ENCODE data around the gene SLC7A5. TPM values are rescaled to one million over a fixed set of nuclear protein-coding genes. Genes with fewer than 3 reads are reported as not detected.

Gene SLC7A5
- total RNA-seq, 1 donor from 2014 or later, result 127 TPM

DNA sequence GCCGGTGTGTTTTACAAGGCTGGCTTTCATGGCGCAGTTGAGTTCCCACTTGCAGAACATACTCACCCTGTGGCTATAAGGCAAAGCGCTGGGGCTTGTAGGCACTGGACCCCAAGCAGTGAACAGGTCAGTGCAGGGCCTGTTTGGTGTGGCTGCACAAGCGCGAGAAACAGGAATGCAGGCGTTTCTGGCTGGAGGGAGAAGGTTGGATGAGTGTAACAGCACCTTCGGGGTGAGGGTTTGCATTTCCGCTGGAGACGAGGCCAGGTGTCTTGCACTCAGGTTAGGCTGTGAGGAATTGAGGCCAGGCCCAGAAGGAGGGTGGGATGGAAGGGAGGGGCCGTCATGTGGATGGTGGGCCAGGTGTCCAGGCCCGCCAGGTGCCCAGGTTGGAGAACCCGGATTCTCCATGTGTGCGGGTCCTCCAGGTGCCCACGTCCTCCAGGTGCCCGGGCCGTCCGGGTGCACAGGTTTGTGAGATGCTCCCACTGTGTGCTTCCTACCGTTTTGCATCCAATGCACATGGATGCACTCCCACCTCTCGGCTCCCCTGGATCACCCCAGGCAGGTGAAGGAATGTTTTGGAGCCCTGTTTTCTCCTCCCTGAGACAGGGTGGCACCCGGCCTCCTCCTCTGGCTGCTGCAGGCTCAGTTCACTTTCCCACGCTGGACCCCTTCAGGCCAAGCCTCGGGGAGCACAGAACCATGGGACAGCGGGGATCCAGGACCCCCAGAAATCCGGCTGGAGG, 46.0 kb downstream of the SLC7A5 start:
- Mint-ChIP-seq H3K36me3 (ENCODE audit: unreplicated experiment) (no peaks in the 10 kb centered on the region), H3K4me1 (ENCODE audit: unreplicated experiment) (no peaks in the 10 kb centered on the region), H3K27ac (ENCODE audit: unreplicated experiment) (no peak overlapping the region)

DNA sequence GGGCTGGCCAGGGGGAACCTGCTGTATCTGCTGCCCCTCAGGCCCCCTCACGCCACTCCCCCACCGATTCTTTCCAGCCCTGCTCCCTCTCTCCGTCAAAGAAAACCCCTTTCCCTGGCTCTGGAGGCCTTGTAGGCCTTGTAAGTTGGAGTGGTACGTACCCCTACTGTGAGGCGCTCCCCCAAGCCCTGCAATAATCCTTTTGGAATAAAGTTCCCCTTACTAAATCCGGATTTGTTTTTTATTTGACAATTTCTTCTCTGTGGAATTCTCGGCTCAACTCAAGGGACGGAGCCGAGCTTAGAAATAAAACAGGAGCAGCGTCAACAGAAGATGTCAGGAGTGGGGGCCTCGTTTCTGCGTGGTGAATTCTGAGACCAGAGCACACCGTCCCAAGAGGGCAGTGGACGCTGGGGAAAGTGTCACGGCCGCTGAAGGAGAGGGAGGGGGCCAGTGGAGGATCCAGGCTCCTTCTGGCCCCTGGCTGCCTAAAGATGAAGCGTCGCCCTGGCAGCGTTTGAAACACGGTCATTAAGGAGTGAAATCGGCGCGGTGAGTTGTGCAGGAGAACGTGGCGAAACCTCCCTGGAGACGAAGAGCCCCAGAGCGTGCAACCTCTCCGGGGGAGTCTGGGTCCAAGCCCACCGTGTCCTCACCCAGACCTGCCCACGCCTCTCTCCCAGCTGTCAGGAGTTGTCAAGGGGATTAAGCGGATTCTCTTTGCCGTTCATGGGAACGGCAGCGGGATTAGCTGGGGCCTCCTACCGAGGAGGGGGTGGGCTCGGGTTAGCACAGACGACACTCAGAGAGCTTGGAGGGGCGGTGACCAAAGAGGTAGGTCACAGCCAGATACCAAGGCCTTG, 47.0 kb downstream of the SLC7A5 start:
- Mint-ChIP-seq H3K27me3 (ENCODE audit: unreplicated experiment) (no peaks in the 10 kb centered on the region), H3K4me3 (ENCODE audit: unreplicated experiment) (no peak overlapping the region), H3K4me1 (ENCODE audit: unreplicated experiment) (no peaks in the 10 kb centered on the region), H3K9me3 (ENCODE audit: unreplicated experiment) (peaks cover 5% of the 10 kb centered on the region), H3K27ac (ENCODE audit: unreplicated experiment) (no peak overlapping the region), H3K36me3 (ENCODE audit: unreplicated experiment) (no peaks in the 10 kb centered on the region)
- no peak for DNase-seq (ENCODE audit: extremely low spot score, unreplicated experiment)
- TF ChIP-seq, protein P1, sequence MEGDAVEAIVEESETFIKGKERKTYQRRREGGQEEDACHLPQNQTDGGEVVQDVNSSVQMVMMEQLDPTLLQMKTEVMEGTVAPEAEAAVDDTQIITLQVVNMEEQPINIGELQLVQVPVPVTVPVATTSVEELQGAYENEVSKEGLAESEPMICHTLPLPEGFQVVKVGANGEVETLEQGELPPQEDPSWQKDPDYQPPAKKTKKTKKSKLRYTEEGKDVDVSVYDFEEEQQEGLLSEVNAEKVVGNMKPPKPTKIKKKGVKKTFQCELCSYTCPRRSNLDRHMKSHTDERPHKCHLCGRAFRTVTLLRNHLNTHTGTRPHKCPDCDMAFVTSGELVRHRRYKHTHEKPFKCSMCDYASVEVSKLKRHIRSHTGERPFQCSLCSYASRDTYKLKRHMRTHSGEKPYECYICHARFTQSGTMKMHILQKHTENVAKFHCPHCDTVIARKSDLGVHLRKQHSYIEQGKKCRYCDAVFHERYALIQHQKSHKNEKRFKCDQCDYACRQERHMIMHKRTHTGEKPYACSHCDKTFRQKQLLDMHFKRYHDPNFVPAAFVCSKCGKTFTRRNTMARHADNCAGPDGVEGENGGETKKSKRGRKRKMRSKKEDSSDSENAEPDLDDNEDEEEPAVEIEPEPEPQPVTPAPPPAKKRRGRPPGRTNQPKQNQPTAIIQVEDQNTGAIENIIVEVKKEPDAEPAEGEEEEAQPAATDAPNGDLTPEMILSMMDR (IDR thresholded peaks at IDR 0.05), result no peak

More for the DNA sequence above, 46.0 kb downstream of the SLC7A5 start:
- DNase-seq (ENCODE audit: extremely low spot score, unreplicated experiment), result no peak
- Mint-ChIP-seq H3K27me3 (ENCODE audit: unreplicated experiment) (no peaks in the 10 kb centered on the region), H3K4me3 (ENCODE audit: unreplicated experiment) (no peak overlapping the region), H3K9me3 (ENCODE audit: unreplicated experiment) (no peaks in the 10 kb centered on the region)
- TF ChIP-seq, protein P1 (IDR thresholded peaks at IDR 0.05), result no peak

DNA sequence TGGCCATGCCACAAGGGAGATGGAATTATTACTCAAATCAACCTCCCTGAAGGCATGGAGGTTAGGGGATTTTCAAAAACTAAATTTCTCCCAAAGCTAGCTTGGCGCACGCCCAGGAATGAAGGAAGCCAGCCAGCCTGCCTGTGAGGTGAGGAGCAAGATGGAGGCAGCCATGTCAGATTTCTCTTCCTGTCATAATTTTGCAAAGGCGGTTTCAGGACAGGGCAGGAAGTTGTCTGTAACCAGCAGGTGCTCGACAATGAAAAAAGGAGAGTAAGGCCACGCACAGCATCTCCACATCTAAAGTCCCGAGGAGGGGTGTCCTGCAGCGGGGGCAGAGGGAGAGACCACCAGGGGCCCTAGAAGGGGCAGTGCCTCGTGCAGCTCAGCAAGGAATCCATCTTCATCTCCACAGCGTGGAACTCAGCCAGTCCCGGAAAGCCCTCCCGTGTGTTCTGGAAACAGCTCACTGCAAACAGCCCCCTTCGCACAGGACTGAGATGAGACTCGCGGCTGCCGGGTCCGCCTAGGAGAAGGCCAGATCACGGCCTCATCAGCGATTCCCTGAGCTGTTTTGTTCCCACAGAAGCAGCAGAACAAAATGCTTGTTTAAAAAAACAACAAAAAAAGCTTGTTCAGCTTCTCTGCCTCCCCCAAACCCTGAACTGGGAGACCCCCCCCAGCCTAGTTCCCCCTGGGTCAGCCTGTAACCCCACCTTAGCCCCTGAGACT, 47.8 kb downstream of the SLC7A5 start:
- no peak overlapping the region for H3K27ac Mint-ChIP-seq (ENCODE audit: unreplicated experiment)

DNA sequence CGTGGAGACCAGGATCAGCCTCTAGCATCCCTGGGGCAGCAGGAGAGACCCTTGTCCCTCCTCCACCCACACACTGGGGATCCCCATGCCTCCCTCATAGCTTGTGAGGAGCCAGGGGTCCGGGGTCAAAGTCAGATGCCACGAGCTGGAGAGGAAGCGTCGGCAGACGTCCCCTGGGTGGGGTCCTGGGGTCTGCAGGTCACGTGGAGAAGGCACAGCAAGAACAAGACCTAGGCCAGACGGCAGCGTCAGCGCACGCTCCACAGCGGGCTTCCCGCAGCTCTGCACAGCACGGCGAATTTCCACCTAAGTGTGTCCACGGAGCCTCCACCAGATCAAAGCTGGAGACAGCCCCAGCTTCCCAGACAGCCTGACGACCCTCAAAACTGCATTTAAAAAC, 49.3 kb downstream of the SLC7A5 start:
- Mint-ChIP-seq H3K4me1 (ENCODE audit: unreplicated experiment) (no peaks in the 10 kb centered on the region), H3K4me3 (ENCODE audit: unreplicated experiment) (no peak overlapping the region), H3K27me3 (ENCODE audit: unreplicated experiment) (no peaks in the 10 kb centered on the region), H3K27ac (ENCODE audit: unreplicated experiment) (no peak overlapping the region), H3K36me3 (ENCODE audit: unreplicated experiment) (no peaks in the 10 kb centered on the region), H3K9me3 (ENCODE audit: unreplicated experiment) (peaks cover 5% of the 10 kb centered on the region)
- DNase-seq (ENCODE audit: extremely low spot score, unreplicated experiment), result no peak
- TF ChIP-seq, protein P1 (IDR thresholded peaks at IDR 0.05), result no peak

More for the DNA sequence above, 47.8 kb downstream of the SLC7A5 start:
- no peaks in the 10 kb centered on the region for H3K4me1 Mint-ChIP-seq (ENCODE audit: unreplicated experiment)
- TF ChIP-seq, protein P1 (IDR thresholded peaks at IDR 0.05), result no peak
- no peaks in the 10 kb centered on the region for H3K27me3 Mint-ChIP-seq (ENCODE audit: unreplicated experiment)
- no peak for DNase-seq (ENCODE audit: extremely low spot score, unreplicated experiment)
- no peak overlapping the region for H3K4me3 Mint-ChIP-seq (ENCODE audit: unreplicated experiment)
- H3K9me3 Mint-ChIP-seq (ENCODE audit: unreplicated experiment), result peaks cover 5% of the 10 kb centered on the region
- no peaks in the 10 kb centered on the region for H3K36me3 Mint-ChIP-seq (ENCODE audit: unreplicated experiment)
